GM12878 (cell line): Measurements from ENCODE around the gene SEL1L. TPM values are rescaled to one million over a fixed set of nuclear protein-coding genes. Genes with fewer than 3 reads are reported as not detected.

Experiments
- ATAC-seq: fragments of 200-7000 bp; cut with Tn5 transposase; 3 replicates; pipeline ENCODE4 v1.9.1; 2020; ENCODE audit warnings: mild to moderate bottlenecking, moderate library complexity
- BruUV-seq: library from RNA; stranded (reverse); fragments of 400-500 nt; replicated peaks from 2 replicates; lab custom pipeline; 2021; lab: Mats Ljungman, UMichigan
- CTCF ChIA-PET: fragments of 300-600 bp; sonication (Branson Sonifier 250); formaldehyde crosslinking; extraction: SDS; loops from one replicate; lab custom pipeline; 2021; ENCODE audit warnings: inconsistent platforms; lab: Yijun Ruan, JAX
- POLR2A ChIA-PET: fragments of 350-600 bp; formaldehyde crosslinking; extraction: SDS; loops from one replicate; lab custom pipeline; 2021; ENCODE audit warnings: inconsistent platforms; lab: Charles Lee
- RAD21 ChIA-PET: fragments of 300-600 bp; sonication (Branson Sonifier 250); formaldehyde crosslinking; loops from one replicate; lab custom pipeline; 2023; ENCODE audit warnings: antibody characterized with exemption; ENCODE audit not compliant: unreplicated experiment; lab: Charles Lee
- SMC1A ChIA-PET: fragments of 300-600 bp; sonication (Branson Sonifier 250); formaldehyde crosslinking; loops from one replicate; lab custom pipeline; 2023; ENCODE audit not compliant: unreplicated experiment, uncharacterized antibody; lab: Charles Lee
- DNase-seq: peaks from one replicate; pipeline ENCODE4 v3.0.0-alpha.2; 2011; ENCODE audit warnings: low read depth, low spot score
- FAIRE-seq: peaks from 3 replicates; lab custom pipeline; 2011; peaks lifted over from hg19 to GRCh38; lab: Jason Lieb, UNC
- H2AFZ ChIP-seq: 2 replicates; pipeline ENCODE4 v1.6.0; 2011; ENCODE audit warnings: low read depth, low read length, control low read depth; ENCODE audit not compliant: control insufficient read depth
- H3K27ac ChIP-seq: 2 replicates; pipeline ENCODE4 v1.5.1; 2011; ENCODE audit warnings: control low read depth; ENCODE audit not compliant: control insufficient read depth, insufficient read depth
- H3K27me3 ChIP-seq, 2 experiments: replicated peaks in 1 of 2; 2 replicates each; pipeline versions ENCODE4 v1.6.0 to v1.6.1; 2011; ENCODE audit warnings: low read length in 1 of 2; ENCODE audit not compliant: control insufficient read depth in 2 of 2, insufficient read depth in 2 of 2
- H3K36me3 ChIP-seq, 2 experiments: 2 replicates each; pipeline ENCODE4 v1.5.1; 2011; ENCODE audit warnings: low read length in 1 of 2; ENCODE audit not compliant: control insufficient read depth in 2 of 2, insufficient read depth in 2 of 2
- H3K4me1 ChIP-seq: 2 replicates; pipeline ENCODE4 v1.6.1; 2011; ENCODE audit warnings: mild to moderate bottlenecking, low read length, moderate library complexity, mixed read lengths; ENCODE audit not compliant: control insufficient read depth, insufficient read depth
- H3K4me2 ChIP-seq: 2 replicates; pipeline ENCODE4 v1.6.0; 2011; ENCODE audit warnings: control low read depth; ENCODE audit not compliant: control insufficient read depth, insufficient read depth
- H3K4me3 ChIP-seq: fragments of 200-600 bp; sonication (generic); 2 replicates; pipeline ENCODE4 v1.5.1; 2016
- H3K79me2 ChIP-seq: 2 replicates; pipeline ENCODE4 v1.6.0; 2011; ENCODE audit warnings: low read length; ENCODE audit not compliant: control insufficient read depth, insufficient read depth
- H3K9ac ChIP-seq: 2 replicates; pipeline ENCODE4 v1.8.0; 2011; ENCODE audit warnings: low read length, control low read depth, mixed read lengths; ENCODE audit not compliant: control insufficient read depth, insufficient read depth
- H3K9me3 ChIP-seq: replicated peaks from 3 replicates; pipeline ENCODE4 v1.5.1; 2011; ENCODE audit warnings: mild to moderate bottlenecking, low read length; ENCODE audit not compliant: control insufficient read depth, insufficient read depth
- H4K20me1 ChIP-seq: 2 replicates; pipeline ENCODE4 v1.6.0; 2011; ENCODE audit not compliant: control insufficient read depth, insufficient read depth
- CREB1 ChIP-seq: IDR thresholded peaks from 2 replicates; pipeline ENCODE4 v1.6.1; 2012; ENCODE audit warnings: low read depth, mild to moderate bottlenecking, inconsistent platforms
- EGR1 ChIP-seq, 2 experiments: IDR thresholded peaks; 1 replicate in 1 of 2; 2 replicates in 1 of 2; pipeline ENCODE4 v1.6.1; 2011 to 2012; ENCODE audit warnings: low read depth in 2 of 2, low read length in 2 of 2, borderline replicate concordance in 1 of 2, mild to moderate bottlenecking in 1 of 2, moderate library complexity in 1 of 2
- JUNB ChIP-seq: IDR thresholded peaks from 2 replicates; pipeline ENCODE4 v1.6.1; 2016; ENCODE audit warnings: antibody characterized with exemption, mild to moderate bottlenecking
- MEF2A ChIP-seq: IDR thresholded peaks from 2 replicates; pipeline ENCODE4 v1.6.1; 2011; ENCODE audit warnings: low read depth, mild to moderate bottlenecking, low read length, moderate library complexity; ENCODE audit not compliant: insufficient read depth
- NFYB ChIP-seq: IDR thresholded peaks from 2 replicates; pipeline ENCODE4 v1.6.1; 2011; ENCODE audit warnings: low read depth, mild to moderate bottlenecking, low read length, improper control_type of control experiment, moderate library complexity; ENCODE audit not compliant: insufficient read depth
- POLR2AphosphoS5 ChIP-seq: IDR thresholded peaks from 2 replicates; pipeline ENCODE4 v1.6.1; 2011; ENCODE audit warnings: mild to moderate bottlenecking, low read length, inconsistent platforms
- RELA ChIP-seq: fragments of 450-650 bp; IDR thresholded peaks from 2 replicates; pipeline ENCODE4 v1.8.0; 2014; ENCODE audit warnings: borderline replicate concordance; ENCODE audit not compliant: partially characterized antibody
- SP1 ChIP-seq: IDR thresholded peaks from one replicate; pipeline ENCODE4 v1.6.1; 2011; ENCODE audit warnings: low read depth, low read length
- TAF1 ChIP-seq: IDR thresholded peaks from 2 replicates; pipeline ENCODE4 v1.6.1; 2011; ENCODE audit warnings: mild to moderate bottlenecking, low read depth, low read length, borderline replicate concordance
- ZBED1 ChIP-seq: IDR thresholded peaks from 2 replicates; pipeline ENCODE4 v1.6.1; 2016; ENCODE audit warnings: borderline replicate concordance
- ZNF217 ChIP-seq: fragments of 450-650 bp; IDR thresholded peaks from 2 replicates; pipeline ENCODE4 v1.6.1; 2017; ENCODE audit warnings: antibody characterized with exemption, mild to moderate bottlenecking
- WGBS: methylation state at CpG from one replicate; pipeline ENCODE4 v1.1.6; 2016; ENCODE audit warnings: low lambda C conversion rate; ENCODE audit not compliant: insufficient replicate concordance, insufficient coverage; ENCODE audit errors: missing lambda C conversion rate; 5-methylcytosine and 5-hydroxymethylcytosine counted together
- in situ Hi-C: fragments of 300-500 bp; cut with MboI; formaldehyde crosslinking; loops from 9 replicates; pipeline ENCODE4 v1.14.3; 2018; ENCODE audit warnings: mixed read lengths
- intact Hi-C: fragments of 100-400 bp; cut with micrococcal nuclease; formaldehyde crosslinking; loops from one replicate; pipeline ENCODE4 v1.14.2; 2022; ENCODE audit not compliant: unreplicated experiment
- polyA plus RNA-seq, 11 experiments: library from polyadenylated mRNA; depleted of rRNA in 4 of 11; unstranded in 6 of 11; stranded (reverse) in 5 of 11; fragments of >200 nt; fragmentation: Nextera tagmentation in 4 of 11; fragmentation: Illumina TruSeq in 1 of 11; extraction: Ambion mirVana in 4 of 11; extraction: Trizol in 1 of 11; gene quantifications; 1 replicate in 1 of 11; 2 replicates in 10 of 11; pipeline versions ENCODE4 v1.2.1 to v1.2.3, GENCODE V29; 2011 to 2016; ENCODE audit warnings: inconsistent platforms in 2 of 11, missing spikeins in 2 of 11, low read depth in 1 of 11
- total RNA-seq, 4 experiments: library from RNA; depleted of rRNA in 3 of 4; stranded (reverse); fragments of >200 nt in 3 of 4; fragmentation: Illumina TruSeq in 1 of 4; extraction: Trizol in 1 of 4; gene quantifications; 2 replicates each; pipeline versions ENCODE4 v1.2.1 to v1.2.3, GENCODE V29; 2013 to 2021
- TF ChIP-seq, protein P1 (sequence below): fragments of 450-650 bp; IDR thresholded peaks from 2 replicates; pipeline ENCODE4 v1.6.1; 2017; ENCODE audit warnings: mild to moderate bottlenecking, moderate library complexity

The SEL1L gene
- total and polyA plus RNA-seq, 10 of the 15 experiments (the other 5 are each of a cell fraction or from before 2014, with no cell fraction given) = 13.4 to 57.2 (median 31.7) TPM

DNA sequence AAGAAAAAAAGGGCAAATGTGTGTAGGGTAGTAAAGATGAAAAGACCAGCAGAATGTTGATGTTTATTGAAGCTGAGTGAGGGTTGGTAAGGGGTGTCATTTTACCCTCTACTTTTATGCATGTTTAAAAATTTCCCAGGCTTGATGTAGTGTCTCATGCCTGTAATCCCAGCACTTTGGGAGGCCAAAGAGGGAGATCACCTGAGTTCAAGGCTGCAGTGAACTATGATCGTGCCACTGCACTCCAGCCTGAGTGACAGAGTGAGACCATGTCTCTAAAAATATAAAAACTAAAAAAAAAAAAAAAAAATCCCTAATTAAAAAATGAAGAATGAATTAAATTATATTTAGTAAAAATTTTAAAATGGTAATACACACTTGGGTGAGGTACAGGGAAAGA, 8.5 kb downstream of the SEL1L start:
- ChIA-PET RAD21 (no interaction called here), CTCF (no interaction called here), SMC1A (interaction anchor here (1.3 kb wide), 1 partner anchor 14 kb away, joined by 3 read pairs; no protein-coding TSS in a partner anchor), POLR2A (interaction anchor here (2.0 kb wide), 1 partner anchor 9 kb away, joined by 7 read pairs; the partner anchor contains the start of gene SEL1L)
- Histone ChIP-seq H3K4me2 (no peak overlapping the region), H2AFZ (no peak overlapping the region), H3K4me3 (no peak overlapping the region), H3K27me3 (no peaks in the 10 kb centered on the region), H4K20me1 (no peaks in the 10 kb centered on the region), H3K9ac (no peak overlapping the region), H3K27ac (no peak overlapping the region), H3K79me2 (peaks cover 23% of the 10 kb centered on the region), H3K4me1 (no peaks in the 10 kb centered on the region), H3K9me3 (no peaks in the 10 kb centered on the region), H3K36me3 (peaks cover 0 to 31% of the 10 kb centered on the region in 2 experiments)
- DNase-seq (no peak), ATAC-seq (no peak), FAIRE-seq (no peak)
- WGBS = 8% methylated on average over 1 of the region's 1 CpG
- intact Hi-C loops (no loop called here), in situ Hi-C loops (no loop called here)
- TF ChIP-seq RELA (no peak), POLR2AphosphoS5 (no peak), CREB1 (no peak), MEF2A (no peak), NFYB (no peak), ZBED1 (no peak), SP1 (no peak), JUNB (no peak), ZNF217 (no peak), TAF1 (no peak), EGR1 (IDR thresholded peaks at IDR 0.05; ENCODE audit: borderline replicate concordance in 1 of 2, low read depth in 2 of 2, low read length in 2 of 2) (no peak)
- TF ChIP-seq, protein P1, sequence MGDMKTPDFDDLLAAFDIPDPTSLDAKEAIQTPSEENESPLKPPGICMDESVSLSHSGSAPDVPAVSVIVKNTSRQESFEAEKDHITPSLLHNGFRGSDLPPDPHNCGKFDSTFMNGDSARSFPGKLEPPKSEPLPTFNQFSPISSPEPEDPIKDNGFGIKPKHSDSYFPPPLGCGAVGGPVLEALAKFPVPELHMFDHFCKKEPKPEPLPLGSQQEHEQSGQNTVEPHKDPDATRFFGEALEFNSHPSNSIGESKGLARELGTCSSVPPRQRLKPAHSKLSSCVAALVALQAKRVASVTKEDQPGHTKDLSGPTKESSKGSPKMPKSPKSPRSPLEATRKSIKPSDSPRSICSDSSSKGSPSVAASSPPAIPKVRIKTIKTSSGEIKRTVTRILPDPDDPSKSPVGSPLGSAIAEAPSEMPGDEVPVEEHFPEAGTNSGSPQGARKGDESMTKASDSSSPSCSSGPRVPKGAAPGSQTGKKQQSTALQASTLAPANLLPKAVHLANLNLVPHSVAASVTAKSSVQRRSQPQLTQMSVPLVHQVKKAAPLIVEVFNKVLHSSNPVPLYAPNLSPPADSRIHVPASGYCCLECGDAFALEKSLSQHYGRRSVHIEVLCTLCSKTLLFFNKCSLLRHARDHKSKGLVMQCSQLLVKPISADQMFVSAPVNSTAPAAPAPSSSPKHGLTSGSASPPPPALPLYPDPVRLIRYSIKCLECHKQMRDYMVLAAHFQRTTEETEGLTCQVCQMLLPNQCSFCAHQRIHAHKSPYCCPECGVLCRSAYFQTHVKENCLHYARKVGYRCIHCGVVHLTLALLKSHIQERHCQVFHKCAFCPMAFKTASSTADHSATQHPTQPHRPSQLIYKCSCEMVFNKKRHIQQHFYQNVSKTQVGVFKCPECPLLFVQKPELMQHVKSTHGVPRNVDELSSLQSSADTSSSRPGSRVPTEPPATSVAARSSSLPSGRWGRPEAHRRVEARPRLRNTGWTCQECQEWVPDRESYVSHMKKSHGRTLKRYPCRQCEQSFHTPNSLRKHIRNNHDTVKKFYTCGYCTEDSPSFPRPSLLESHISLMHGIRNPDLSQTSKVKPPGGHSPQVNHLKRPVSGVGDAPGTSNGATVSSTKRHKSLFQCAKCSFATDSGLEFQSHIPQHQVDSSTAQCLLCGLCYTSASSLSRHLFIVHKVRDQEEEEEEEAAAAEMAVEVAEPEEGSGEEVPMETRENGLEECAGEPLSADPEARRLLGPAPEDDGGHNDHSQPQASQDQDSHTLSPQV = no peak
- no TSS peak for BruUV-seq
